IPS-18a (cell line): ENCODE results near the gene OR2T11.
"Not testable (repeated sequence)": the region's sequence is repeated elsewhere in the genome, so short reads cannot be mapped to it uniquely, and the experiment has no call there.

ENCODE experiments used
- H3K27ac ChIP-seq: one replicate; pipeline ENCODE4 v1.5.1; 2013; ENCODE audit warnings: low read length
- H3K27me3 ChIP-seq: one replicate; pipeline ENCODE4 v1.6.1; 2013; ENCODE audit warnings: mild to moderate bottlenecking, low read length; ENCODE audit not compliant: control insufficient read depth, insufficient read depth
- H3K36me3 ChIP-seq: one replicate; pipeline ENCODE4 v1.6.1; 2013; ENCODE audit warnings: low read depth, low read length; ENCODE audit not compliant: control insufficient read depth
- H3K4me1 ChIP-seq: one replicate; pipeline ENCODE4 v1.6.1; 2013; ENCODE audit warnings: low read depth, low read length; ENCODE audit not compliant: control insufficient read depth
- H3K4me3 ChIP-seq: one replicate; pipeline ENCODE4 v1.5.1; 2013; ENCODE audit warnings: low read length
- H3K9ac ChIP-seq: one replicate; pipeline ENCODE4 v1.6.1; 2013; ENCODE audit warnings: mild to moderate bottlenecking, low read length, moderate library complexity
- H3K9me3 ChIP-seq: one replicate; pipeline ENCODE4 v1.6.1; 2013; ENCODE audit warnings: low read depth, low read length; ENCODE audit not compliant: control insufficient read depth

The OR2T11 gene

DNA sequence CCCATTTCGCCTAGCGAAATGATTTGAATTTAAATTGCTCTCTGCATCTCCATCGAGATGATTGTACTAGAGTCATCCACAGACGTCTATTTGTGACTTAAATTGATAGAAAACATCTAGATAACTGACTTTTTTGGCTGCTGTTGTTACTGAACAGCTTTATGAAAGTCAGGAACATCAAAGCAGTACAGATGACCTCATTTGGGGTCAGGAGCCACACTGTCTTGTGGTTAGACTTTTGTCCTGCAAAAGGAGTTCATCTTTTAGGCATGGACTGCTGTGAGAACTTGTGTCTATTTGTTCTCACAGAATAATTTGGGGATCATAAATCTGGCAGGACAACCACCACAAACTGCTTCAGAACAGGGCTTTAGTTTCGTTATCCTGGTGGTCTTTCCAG lies 4.8 kb upstream of the OR2T11 start:
- H3K9me3 ChIP-seq, H3K27ac ChIP-seq, H3K4me3 ChIP-seq, H3K4me1 ChIP-seq, H3K9ac ChIP-seq, H3K36me3 ChIP-seq, H3K27me3 ChIP-seq: not testable (repeated sequence)

GRCh38 chr1:248636612-248637011 lies 1.7 kb upstream of the OR2T11 start:
- H3K27me3 ChIP-seq, H3K4me1 ChIP-seq, H3K27ac ChIP-seq, H3K9ac ChIP-seq, H3K4me3 ChIP-seq, H3K36me3 ChIP-seq: not testable (repeated sequence)
- H3K9me3 ChIP-seq = peaks cover 11% of the 10 kb centered on the region

GRCh38 chr1:248631354-248632008 lies 3.4 kb downstream of the OR2T11 start:
- Histone ChIP-seq H3K27me3 (no peaks in the 10 kb centered on the region), H3K36me3 (no peaks in the 10 kb centered on the region), H3K9ac (no peak overlapping the region), H3K27ac (no peak overlapping the region), H3K9me3 (peaks cover 58% of the 10 kb centered on the region), H3K4me3 (no peak overlapping the region), H3K4me1 (no peaks in the 10 kb centered on the region)

DNA sequence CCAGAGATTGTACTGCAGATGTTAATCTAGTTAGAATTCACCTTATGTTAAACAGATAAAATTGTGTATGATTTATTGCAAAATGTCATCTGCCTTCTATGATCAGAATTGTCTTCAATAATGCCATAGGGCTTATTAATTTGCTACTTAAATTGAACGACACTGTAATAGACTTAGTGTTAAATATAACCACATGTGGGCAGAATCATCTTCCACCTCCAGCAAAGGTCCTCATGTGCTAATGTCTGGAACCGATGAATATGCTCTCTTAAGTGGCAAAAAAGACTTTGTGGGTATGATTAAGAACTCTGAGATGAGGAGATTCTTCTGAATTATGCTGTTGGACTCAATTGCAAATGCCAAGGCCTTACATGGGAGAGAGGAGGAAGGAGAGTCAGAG lies 4.3 kb downstream of the OR2T11 start:
- no peaks in the 10 kb centered on the region for H3K36me3 ChIP-seq
- H3K9ac ChIP-seq = no peak overlapping the region
- no peak overlapping the region for H3K27ac ChIP-seq
- H3K27me3 ChIP-seq = no peaks in the 10 kb centered on the region
- peaks cover 66% of the 10 kb centered on the region for H3K9me3 ChIP-seq
- H3K4me1 ChIP-seq = no peaks in the 10 kb centered on the region
- H3K4me3 ChIP-seq = no peak overlapping the region

DNA sequence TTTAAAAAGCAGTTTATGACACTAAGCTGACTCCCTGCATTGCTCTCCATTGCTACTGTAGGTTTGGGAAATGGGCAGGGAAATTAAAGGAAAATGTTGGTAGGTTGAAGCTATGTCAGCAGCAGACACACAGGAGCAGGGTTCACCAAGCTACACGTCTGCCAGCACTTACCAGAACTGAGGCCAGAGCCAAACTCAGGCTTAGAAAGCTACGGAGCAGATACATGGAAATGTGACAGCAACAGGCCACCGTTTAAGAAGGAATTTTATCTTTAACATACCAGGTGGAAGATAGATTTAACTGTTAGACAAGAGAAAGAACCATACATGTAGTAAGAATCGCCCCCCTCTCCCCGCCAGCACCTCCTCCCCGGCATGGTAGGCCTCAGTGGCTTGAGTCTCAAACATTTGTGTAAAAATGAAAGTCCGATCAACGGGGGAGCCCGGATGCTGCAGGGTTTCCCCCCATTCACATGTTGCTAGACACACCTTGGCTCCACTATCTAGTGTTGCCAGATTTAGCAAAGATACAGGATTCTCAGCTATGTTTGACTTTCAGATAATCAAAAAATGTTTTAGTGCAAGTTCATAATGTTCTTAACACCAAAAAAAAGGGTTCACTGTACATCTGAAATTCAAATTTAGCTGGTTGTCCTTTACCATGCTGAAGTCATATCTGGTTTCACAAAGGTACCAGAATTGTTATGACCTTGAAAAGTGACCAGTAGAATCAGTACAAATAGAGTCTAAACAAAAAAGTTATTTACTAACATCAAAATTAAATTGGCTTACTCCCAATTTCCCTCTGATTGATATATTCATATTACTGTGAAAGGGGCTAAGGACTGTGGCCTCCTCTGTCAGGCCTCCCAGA lies 6.7 kb downstream of the OR2T11 start:
- no peaks in the 10 kb centered on the region for H3K4me1 ChIP-seq
- no peaks in the 10 kb centered on the region for H3K27me3 ChIP-seq
- no peak overlapping the region for H3K9ac ChIP-seq
- peaks cover 79% of the 10 kb centered on the region for H3K9me3 ChIP-seq
- no peak overlapping the region for H3K27ac ChIP-seq
- H3K4me3 ChIP-seq = no peak overlapping the region
- H3K36me3 ChIP-seq = no peaks in the 10 kb centered on the region

DNA sequence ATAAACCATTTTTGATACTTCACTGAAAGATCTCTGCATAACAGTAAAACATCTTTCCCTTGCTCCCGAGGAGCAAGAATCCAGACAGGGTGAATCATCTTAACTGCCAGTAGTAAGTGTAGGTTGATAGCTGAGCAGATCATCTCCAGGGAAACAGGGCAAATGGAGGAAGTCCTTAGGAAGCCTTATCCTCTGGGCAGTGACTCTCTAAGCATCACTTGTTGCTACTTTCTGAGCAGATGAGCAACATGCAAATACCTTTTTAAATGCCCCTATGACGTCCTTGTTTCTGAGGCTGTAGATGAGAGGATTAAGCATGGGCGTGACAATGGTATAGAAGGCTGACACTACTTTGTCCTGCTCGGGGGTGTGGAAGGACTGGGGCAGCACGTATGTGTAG lies 8.9 kb downstream of the OR2T11 start:
- H3K4me3 ChIP-seq = no peak overlapping the region
- no peaks in the 10 kb centered on the region for H3K27me3 ChIP-seq
- H3K27ac ChIP-seq = no peak overlapping the region
- H3K4me1 ChIP-seq = no peaks in the 10 kb centered on the region
- H3K36me3 ChIP-seq = no peaks in the 10 kb centered on the region
- peaks cover 87% of the 10 kb centered on the region for H3K9me3 ChIP-seq
- H3K9ac ChIP-seq = no peak overlapping the region

GRCh38 chr1:248625166-248625565 lies 9.7 kb downstream of the OR2T11 start:
- peaks cover 81% of the 10 kb centered on the region for H3K9me3 ChIP-seq
- no peaks in the 10 kb centered on the region for H3K36me3 ChIP-seq
- H3K9ac ChIP-seq = no peak overlapping the region
- no peaks in the 10 kb centered on the region for H3K27me3 ChIP-seq
- H3K27ac ChIP-seq = no peak overlapping the region
- H3K4me1 ChIP-seq = no peaks in the 10 kb centered on the region
- H3K4me3 ChIP-seq = no peak overlapping the region

GRCh38 chr1:248622570-248623001 lies 12.3 kb downstream of the OR2T11 start:
- H3K27ac ChIP-seq = no peak overlapping the region
- no peaks in the 10 kb centered on the region for H3K4me1 ChIP-seq
- no peaks in the 10 kb centered on the region for H3K27me3 ChIP-seq
- H3K9me3 ChIP-seq = peaks cover 72% of the 10 kb centered on the region
- no peak overlapping the region for H3K9ac ChIP-seq
- H3K4me3 ChIP-seq = no peak overlapping the region
- no peaks in the 10 kb centered on the region for H3K36me3 ChIP-seq

- no peak overlapping the region for H3K9ac ChIP-seq
- no peaks in the 10 kb centered on the region for H3K36me3 ChIP-seq
- no peaks in the 10 kb centered on the region for H3K27me3 ChIP-seq
- H3K27ac ChIP-seq = no peak overlapping the region
- peaks cover 68% of the 10 kb centered on the region for H3K9me3 ChIP-seq
- H3K4me1 ChIP-seq = no peaks in the 10 kb centered on the region
- no peak overlapping the region for H3K4me3 ChIP-seq
Measured at GRCh38 chr1:248621770-248622169, 13.1 kb downstream of the OR2T11 start.

DNA sequence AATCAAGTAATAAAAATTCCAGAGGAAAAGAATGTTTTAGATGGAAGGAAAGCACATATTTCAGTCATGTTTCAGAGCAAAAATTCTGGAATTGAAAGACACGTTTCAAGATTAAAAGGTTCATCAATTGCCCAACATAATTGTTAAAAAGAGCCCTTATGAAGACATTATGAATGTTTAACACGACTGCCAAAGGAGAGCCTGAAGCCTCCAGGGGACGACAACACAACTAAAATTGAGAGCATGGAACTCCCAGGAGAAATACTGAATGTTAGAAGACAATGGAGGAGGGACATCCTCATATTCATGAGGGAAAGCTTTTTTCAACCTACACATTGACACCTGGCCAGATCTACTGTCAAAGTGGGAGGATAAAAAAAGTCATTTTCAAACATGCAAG lies 16.0 kb downstream of the OR2T11 start:
- Histone ChIP-seq H3K9ac (no peak overlapping the region), H3K27ac (no peak overlapping the region), H3K36me3 (no peaks in the 10 kb centered on the region), H3K4me1 (no peaks in the 10 kb centered on the region), H3K27me3 (no peaks in the 10 kb centered on the region), H3K9me3 (peaks cover 71% of the 10 kb centered on the region), H3K4me3 (no peak overlapping the region)

- H3K27me3 ChIP-seq = no peaks in the 10 kb centered on the region
Measured at GRCh38 chr1:248618119-248618518, 16.8 kb downstream of the OR2T11 start.

GRCh38 chr1:248613742-248614141 lies 21.1 kb downstream of the OR2T11 start:
- no peak overlapping the region for H3K4me3 ChIP-seq
- no peaks in the 10 kb centered on the region for H3K27me3 ChIP-seq
- no peak overlapping the region for H3K27ac ChIP-seq
- H3K4me1 ChIP-seq = no peaks in the 10 kb centered on the region
- no peak overlapping the region for H3K9ac ChIP-seq
- no peaks in the 10 kb centered on the region for H3K36me3 ChIP-seq
- peaks cover 82% of the 10 kb centered on the region for H3K9me3 ChIP-seq

More at GRCh38 chr1:248618119-248618518, 16.8 kb downstream of the OR2T11 start:
- Histone ChIP-seq H3K4me1 (no peaks in the 10 kb centered on the region), H3K9me3 (peaks cover 70% of the 10 kb centered on the region), H3K4me3 (no peak overlapping the region), H3K9ac (no peak overlapping the region), H3K27ac (no peak overlapping the region), H3K36me3 (no peaks in the 10 kb centered on the region)
